Right ventricle myocardium inferior (tissue), 1 donor: Measurements from ENCODE around the gene DHX30. TPM values are rescaled to one million over a fixed set of nuclear protein-coding genes. Genes with fewer than 3 reads are reported as not detected.
"Not testable (repeated sequence)": the region's sequence is repeated elsewhere in the genome, so short reads cannot be mapped to it uniquely, and the experiment has no call there.

ENCODE experiments used
- ATAC-seq: fragments of 200-7000 bp; cut with Tn5 transposase; one replicate; pipeline ENCODE4 v1.9.1; 2020; ENCODE audit warnings: mild to moderate bottlenecking, moderate library complexity
- DNase-seq: peaks from one replicate; pipeline ENCODE4 v3.0.0; 2021; ENCODE audit errors: missing footprints
- intact Hi-C: fragments of 100-400 bp; cut with DNase I; formaldehyde crosslinking; loops from one replicate; pipeline ENCODE4 v1.11.0; 2022
- total RNA-seq: library from RNA; stranded (reverse); fragmentation: NEBNext Ultra II Directional; extraction: Animal tissue kit (Norgen Biotek cat#: 25700); gene quantifications from one replicate; pipeline ENCODE4 v1.2.1, GENCODE V29; 2021
- donor health status: DM: no; HTN: yes; CAD: no; lungs with severe emphysema.

DHX30 gene
- total RNA-seq, 1 donor from 2014 or later: 47.2 TPM

DNA sequence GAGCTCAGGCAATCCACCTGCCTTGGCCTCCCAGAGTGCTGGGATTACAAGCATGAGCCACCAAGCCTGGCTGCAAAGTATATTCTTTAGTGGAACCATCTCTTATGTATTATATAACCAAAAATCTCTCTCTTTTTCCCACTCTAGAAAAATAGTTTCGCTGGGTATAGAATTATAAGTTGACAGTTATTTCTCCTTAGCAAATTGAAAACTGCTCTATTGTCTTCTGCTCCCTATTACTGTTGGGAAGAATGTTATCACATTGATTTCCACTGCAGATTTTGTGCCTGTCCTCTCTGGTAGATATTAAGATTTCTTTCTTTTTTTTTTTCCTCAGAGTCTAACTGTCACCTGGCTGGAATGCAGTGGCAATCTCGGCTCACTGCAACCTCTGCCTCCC lies 10.2 kb upstream of the DHX30 start:
- ATAC-seq (no peak), DNase-seq (no peak)
- intact Hi-C loops: no loop called here

DNA sequence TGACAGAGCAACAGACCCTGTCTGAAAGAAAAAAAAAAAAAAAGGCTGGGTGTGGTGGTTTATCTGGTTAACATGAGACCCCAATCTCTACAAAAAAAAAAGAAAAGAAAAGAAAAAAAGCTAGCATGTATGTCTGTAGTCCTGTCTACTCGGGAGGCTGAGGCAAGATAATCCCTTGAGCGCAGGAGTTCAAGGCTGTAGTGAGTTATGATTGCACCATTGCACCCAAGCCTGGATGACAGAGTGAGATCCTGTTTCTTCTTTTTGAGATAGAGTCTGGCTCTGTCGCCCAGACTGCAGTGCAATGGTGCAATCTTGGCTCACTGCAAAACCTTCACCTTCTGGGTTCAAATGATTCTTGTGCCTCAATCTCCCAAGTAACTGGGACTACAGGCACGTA lies 8.4 kb upstream of the DHX30 start:
- no peak for ATAC-seq
- intact Hi-C loops: no loop called here
- no peak for DNase-seq

DNA sequence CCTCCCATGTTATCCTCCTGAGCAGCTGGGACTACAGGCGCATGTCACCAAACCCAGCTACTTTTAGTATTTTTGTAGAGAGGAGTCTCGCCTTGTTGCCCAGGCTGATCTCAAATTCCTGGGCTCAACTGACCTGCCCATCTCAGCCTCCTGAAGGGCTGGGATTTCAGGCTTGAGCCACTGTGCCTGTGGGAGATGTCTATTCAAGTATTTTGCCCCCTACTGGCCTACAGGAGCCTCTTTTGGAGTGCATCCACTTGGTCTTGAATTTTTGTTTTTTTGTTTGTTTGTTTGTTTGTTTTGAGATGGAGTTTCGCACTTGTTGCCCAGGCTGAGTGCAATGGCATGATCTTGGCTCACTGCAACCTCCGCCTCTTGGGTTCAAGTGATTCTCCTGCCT lies 3.2 kb upstream of the DHX30 start:
- intact Hi-C loops: no loop called here
- ATAC-seq (no peak), DNase-seq (no peak)

DNA sequence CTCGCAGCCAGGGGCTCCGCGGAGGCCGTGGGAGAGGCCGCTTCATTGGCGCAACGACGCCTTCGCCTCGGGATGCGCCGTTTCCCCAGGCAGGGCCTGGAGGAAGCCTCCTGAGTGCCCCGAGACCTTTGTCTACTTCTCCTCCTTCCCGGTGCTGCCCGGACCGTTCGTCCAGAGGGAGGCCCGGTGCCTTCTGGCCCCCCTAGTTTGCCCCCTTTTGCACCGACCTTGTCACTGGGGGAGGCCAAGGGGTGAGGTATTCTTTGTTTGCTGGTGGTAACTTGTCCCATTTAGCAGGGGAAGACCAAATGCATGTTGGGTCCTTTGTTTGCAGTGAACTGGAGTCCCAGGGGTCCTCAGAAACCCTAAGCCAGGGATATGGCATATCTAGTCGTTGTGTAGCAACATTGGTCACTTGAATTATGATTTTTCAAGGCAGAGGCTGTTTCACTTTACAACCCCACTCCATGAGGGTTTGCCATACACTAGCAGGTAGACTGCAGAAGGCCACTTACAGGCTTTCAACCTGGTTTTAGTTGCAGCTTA lies 615 bp downstream of the DHX30 start:
- DNase-seq (no peak), ATAC-seq (no peak)
- intact Hi-C loops: no loop called here

DNA sequence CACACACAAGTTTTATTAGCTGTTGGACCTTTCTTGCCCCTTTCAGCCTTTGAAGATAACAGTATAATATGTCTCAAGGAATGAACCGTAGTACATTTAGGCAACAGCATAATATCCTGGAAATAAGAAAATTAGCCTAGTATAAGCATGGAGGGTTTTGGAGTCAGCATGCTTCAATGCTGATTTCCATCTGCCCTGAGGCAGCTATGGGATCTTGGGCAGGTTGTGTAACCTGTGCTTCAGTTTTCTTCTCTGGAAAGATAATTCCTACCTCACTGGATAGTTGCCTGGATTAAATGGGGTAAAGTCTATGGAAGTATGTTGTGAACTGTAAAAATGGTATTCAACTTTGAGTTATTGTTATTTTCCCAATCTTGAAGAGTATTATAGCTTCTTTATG lies 1.6 kb downstream of the DHX30 start:
- intact Hi-C loops: no loop called here
- no peak for DNase-seq
- no peak for ATAC-seq

DNA sequence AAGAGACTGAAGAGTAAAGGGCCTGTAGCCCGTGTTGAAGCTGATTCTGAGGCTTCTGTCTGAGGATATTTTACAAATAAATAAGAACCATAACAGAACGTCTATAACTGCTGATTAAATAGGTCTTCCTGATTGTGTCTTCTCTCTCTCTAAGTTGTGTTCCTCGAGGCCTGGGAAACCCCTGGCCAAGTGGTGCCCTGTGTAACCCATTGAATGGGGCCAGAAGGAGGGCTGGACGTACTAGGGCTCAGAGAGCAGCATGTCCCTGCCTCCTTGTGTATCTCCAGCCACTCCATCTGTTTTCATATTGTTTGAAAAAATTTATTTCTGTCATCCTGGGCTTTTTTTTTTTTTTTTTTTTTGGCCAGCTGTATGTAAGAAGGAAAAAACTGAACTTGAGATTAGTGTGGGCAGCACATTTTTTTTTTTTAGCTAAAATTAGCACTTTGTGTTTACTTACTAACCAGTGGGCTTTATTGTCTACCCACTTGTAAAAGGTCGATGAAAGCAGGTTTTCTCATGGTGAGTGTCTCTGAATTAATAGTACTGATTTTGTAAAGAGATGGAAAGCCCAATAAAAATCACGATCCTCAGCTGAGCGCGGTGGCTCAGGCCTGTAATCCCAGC lies 10.7 kb downstream of the DHX30 start:
- intact Hi-C loops: no loop called here
- ATAC-seq: no peak

DNA sequence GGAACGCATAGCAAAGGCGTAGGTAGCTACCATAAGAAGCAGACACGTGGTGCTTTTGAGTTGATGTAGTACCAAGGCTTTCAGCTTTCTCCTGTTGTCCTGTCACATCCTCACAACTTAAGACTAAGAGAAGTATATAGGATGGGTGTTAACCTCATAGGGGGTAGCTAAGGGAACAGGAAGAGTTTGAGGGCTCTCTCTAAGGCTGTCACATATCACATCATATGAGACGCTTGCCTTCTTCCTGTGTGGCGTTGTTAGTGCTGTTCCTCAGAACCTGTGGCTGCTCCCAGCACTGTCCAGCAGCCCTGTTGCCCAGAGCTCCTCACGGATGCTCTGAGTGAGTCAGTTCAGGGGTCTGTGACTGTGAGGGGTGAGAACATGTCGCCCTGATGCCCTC lies 14.7 kb downstream of the DHX30 start:
- DNase-seq (no peak), ATAC-seq (no peak)
- intact Hi-C loops: no loop called here

More for the DNA sequence above, 10.7 kb downstream of the DHX30 start:
- no peak for DNase-seq

DNA sequence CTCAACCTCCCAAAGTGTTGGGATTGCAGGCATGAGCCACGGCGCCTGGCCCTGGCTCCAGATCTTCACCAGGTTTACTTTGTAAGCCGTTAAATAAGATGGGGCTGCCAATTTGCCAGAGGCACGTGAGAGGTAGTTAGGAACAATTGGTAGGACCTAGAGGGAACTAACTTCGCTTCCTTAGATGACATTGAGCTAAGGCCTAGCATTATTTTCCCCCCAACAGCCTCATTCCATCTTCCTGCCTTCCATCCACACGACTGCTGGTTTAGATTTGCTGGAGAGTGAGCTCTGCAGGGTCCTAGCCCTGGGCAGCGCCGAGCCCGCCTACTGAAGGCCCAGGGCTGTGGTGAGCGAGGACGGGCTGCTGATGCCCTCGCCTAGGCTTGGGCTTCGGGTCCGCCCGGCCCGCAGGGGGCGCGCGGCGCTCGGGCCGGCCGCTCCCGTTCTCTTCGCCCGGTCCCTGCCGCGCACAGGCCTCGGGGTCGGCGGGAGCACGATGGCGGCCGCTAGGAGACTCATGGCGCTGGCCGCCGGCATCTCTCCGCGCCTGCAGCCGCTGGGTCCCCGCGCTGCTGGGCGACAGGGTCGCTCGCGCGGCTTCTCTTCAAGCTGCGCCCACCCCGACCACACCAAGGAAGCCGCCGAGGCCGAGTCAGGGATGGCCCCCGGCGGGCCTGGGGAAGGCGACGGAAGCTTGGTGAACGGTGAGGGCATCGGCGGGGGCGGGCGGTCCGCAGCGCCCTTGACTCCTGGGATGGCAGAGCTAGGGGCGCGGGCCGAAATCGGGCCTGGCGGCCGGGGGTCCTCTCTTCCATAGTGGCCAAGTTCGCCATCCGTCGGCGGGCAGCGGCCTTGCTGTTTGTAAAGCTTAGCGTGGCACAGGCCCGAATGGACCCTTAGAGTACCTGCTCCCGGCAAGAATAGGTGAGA lies 21.9 kb downstream of the DHX30 start:
- ATAC-seq: peak; percentile 99
- intact Hi-C loops: no loop called here
- DNase-seq: peak; percentile 86

DNA sequence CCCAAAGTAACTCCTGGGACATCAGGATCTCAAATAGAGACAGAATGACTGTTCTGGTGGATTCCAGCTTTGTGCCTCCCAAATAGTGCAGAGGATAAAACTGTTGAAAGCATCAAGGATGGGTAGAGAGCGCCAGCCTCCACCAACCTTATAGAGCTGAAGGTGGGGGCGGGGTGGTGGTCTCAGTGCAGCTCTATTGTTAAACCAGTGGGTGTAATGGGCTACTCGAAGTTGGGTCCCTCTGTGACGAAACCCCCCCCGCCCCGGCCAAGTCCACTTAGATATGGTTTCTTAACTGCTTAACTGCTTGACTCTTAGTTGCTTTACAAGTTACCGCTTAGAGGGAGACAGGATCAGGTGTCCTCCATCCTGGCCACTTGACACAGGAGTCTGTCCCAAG lies 22.7 kb downstream of the DHX30 start:
- ATAC-seq: no peak
- intact Hi-C loops: no loop called here
- DNase-seq: no peak

DNA sequence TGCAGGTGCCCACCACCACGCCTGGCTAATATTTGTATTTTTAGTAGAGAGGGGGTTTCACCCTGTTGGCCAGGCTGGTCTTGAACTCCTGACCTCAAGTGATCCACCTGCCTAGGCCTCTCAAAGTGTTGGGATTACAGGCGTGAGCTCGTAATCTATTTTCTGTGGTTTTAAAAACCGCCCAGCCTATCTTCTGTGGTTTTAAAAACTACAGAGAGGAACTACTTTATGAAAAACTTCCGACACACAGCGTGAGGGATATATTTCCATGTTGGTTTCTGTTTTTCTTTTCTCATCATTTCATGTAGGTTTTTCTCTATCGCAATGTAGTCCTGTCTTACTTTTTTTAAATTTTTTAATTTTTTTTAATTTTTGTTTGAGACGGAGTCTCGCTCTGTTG lies 26.5 kb downstream of the DHX30 start:
- DNase-seq, intact Hi-C loops, ATAC-seq: not testable (repeated sequence)

DNA sequence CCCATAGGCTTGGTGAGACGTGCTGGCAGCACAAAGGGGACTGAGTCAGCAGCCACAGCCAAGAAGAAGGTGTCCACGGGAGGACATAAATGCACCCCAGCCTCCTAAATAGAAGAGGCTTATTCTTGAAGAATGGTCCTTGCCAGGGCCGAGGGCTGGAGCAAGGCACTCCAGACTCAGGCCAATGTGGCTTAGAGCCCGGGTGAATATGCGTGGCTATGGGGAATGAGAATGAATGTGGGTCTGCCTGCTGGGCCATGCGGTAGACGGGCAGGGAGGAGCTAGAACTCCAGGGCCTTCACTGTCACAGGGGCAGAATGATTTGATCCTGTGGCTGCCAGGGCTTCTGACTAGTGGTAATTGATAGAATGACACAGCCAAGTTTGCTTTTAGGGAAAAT lies 34.0 kb downstream of the DHX30 start:
- DNase-seq: no peak
- ATAC-seq: no peak
- intact Hi-C loops: loop anchor here (1.0 to 2.0 kb wide), 3 partner anchors 153 to 321 kb away; no protein-coding TSS in a partner anchor

DNA sequence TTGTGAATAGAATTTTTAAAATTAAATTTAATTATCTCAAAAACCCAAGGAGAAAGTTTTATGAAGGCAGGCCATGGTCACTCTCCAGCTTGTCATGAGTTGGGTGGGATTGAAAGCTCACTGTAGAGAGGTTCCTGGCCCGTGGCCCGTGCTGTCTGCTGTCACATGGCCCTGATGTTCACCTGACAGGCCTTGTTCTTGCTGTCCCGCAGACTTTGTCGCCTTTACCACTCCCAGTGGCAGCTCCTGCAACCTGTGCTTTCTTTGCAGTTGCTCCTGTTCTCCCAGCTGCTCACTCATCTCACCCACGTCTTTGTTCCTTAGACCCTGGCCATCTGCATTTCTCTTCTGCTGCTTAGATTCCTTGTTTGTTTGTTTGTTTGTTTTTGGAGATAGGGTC lies 35.6 kb downstream of the DHX30 start:
- no peak for ATAC-seq
- intact Hi-C loops: no loop called here
- DNase-seq: no peak

DNA sequence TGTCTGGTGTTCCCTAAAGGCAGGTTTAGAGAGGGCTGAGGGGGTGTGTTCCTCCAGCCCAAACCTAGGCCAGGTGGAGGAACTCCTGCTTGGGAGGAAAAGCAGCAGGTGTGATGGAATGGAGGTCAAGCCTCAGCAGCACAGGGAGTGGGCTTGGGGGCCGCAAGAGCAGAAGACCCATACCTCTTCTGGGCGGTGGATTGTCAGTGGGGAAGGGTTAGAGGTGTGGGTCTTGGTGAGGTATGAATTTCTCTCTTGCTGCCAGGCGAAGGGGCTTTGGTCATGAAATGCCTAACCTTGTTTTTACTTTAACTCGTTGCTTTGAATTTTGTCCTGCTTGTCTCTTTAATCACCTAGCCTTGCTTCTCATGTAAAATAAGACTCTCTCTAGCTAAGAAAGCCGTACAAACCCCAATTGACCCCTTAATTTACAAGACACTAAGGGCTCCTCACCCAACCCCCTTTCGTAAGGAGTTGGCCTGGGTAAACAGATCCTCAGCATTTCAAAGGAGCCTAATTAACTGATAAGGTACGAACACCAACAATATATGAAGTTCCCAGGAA lies 38.9 kb downstream of the DHX30 start:
- intact Hi-C loops: no loop called here
- DNase-seq (no peak), ATAC-seq (no peak)

DNA sequence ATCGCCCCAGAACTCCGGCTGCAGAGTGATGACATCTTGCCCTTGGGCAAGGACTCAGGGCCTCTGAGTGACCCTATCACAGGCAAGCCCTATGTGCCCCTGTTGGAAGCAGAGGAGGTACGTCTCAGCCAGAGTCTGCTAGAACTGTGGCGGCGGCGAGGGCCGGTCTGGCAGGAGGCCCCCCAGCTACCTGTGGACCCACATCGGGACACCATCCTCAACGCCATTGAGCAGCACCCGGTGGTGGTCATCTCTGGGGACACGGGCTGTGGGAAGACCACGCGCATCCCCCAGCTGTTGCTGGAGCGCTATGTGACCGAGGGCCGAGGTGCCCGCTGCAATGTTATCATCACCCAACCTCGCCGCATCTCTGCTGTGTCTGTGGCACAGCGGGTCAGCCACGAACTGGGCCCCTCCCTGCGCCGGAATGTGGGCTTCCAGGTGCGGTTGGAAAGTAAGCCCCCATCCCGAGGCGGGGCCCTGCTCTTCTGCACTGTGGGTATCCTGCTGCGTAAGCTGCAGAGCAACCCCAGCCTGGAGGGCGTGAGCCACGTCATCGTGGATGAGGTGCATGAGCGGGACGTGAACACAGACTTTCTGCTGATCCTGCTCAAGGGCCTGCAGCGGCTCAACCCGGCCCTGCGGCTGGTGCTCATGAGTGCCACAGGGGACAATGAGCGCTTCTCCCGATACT lies 43.4 kb downstream of the DHX30 start:
- intact Hi-C loops: no loop called here
- no peak for ATAC-seq
- DNase-seq: no peak

DNA sequence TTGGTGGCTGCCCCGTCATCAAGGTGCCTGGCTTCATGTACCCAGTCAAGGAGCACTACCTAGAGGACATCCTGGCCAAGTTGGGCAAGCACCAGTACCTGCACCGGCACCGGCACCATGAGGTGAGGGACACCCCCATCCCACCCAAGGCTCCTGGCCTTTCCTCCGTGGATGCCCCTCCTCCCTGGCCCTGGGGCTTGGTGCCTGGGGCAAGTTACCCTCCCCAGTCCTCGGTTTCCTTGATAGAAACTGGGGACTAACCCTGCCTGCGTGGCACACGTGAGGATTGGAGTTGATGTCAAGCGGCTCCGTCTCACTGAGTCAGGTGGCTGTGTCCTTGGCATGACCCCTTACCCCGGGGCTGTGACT lies 43.9 kb downstream of the DHX30 start:
- DNase-seq: no peak
- no peak for ATAC-seq
- intact Hi-C loops: no loop called here

DNA sequence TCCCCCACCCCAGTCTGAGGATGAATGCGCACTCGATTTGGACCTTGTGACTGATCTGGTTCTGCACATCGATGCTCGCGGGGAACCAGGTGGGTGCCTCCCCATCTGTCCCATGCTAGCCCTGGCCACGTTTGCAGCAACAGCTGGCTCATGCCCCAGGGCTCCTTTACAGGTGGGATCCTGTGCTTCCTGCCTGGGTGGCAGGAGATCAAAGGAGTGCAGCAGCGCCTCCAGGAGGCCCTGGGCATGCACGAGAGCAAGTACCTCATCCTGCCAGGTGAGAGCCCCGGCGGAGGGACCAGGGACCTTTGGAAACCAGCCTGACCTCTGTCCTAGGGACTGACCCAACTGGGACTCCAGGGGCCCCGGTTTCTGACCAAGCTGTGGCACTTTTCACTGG lies 44.3 kb downstream of the DHX30 start:
- DNase-seq: no peak
- ATAC-seq: no peak
- intact Hi-C loops: no loop called here

DNA sequence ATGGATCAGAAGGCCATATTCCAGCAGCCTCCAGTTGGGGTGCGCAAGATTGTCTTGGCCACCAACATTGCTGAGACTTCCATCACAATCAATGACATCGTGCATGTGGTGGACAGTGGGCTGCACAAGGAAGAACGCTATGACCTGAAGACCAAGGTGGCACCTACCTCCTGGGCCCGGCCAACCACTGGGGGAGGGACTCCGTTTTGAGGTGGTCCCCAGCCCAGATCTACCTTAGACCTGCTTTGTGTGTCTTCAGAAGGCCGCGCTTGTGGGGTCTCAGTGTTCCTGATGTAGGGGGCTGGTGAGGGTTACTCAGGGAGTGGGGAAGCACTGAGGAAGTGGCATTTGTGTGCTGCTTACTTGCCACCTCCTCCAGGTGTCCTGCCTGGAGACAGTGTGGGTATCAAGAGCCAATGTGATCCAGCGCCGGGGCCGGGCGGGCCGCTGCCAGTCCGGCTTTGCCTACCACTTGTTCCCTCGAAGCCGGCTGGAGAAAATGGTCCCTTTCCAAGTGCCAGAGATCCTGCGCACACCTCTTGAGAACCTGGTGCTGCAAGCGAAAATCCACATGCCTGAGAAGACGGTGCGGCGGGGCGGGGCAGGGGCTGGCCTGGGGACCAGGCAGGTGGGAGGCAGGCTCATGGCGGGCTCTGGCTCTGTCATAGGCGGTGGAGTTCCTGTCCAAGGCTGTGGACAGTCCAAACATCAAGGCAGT lies 45.0 kb downstream of the DHX30 start:
- ATAC-seq (no peak), DNase-seq (no peak)
- intact Hi-C loops: no loop called here

DNA sequence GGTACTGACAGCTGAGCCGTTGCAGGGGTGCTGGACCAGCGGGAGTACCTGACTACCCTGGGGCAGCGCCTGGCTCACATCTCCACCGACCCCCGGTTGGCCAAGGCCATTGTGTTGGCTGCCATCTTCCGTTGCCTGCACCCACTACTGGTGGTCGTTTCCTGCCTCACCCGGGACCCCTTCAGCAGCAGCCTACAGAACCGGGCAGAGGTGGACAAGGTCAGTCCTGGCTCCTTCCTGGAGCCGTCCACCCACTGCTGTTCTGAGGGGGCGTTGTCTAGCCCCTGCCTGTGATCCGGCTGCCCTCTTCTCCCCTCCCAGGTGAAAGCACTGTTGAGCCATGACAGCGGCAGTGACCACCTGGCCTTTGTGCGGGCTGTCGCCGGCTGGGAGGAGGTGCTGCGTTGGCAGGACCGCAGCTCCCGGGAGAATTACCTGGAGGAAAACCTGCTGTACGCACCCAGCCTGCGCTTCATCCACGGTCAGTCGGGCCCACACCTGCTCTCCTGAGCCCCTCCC lies 45.7 kb downstream of the DHX30 start:
- peak; percentile 2 for ATAC-seq
- intact Hi-C loops: no loop called here
- no peak for DNase-seq
